ENCODE measurements around the gene ABTB2.
"Not testable (repeated sequence)": the region's sequence is repeated elsewhere in the genome, so short reads cannot be mapped to it uniquely, and the experiment has no call there.

Gene ABTB2

GRCh38 chr11:34260072-34260575 is 97.7 kb downstream of the ABTB2 start:
- no peak for FAIRE-seq

DNA sequence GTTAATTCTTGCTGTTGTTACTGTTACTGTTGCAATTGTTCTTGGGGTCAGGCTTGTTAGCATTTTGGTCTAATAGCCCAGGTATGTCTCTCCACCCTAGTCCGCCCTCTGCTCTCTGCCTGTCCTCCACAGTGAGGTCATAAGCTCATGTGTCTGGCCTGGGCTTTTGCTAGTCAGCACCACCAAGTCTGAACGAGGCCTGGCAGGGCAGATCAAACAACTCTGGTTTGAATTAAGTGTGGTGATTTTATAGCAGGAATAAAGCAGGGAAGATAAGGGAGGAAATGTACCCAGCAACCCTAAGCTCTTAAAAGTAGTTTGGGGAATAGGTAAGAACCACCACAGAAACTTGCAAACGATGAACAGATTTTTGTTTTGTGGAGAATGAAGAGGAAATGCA is 98.7 kb downstream of the ABTB2 start:
- FAIRE-seq = no peak

DNA sequence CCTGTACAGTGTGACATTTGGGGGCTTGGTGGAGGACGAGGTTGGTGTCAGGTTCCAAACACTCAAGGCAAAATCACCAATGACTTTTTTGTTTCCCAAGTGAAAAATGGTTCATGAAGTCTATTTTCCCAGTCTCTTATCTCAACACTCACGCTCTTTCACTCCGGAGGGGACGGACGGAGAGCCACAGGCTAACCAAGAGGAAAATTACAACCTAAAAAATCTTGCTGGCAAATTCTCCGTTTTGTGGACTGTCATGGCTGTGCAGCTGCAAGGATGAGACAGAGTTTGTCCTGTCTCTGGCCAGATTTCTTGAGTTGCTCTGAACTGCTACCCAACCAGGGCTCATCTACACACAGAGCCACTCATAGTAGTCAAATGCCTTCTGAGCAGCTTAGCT is 101.2 kb downstream of the ABTB2 start:
- FAIRE-seq = no peak

GRCh38 chr11:34256150-34256549 is 101.7 kb downstream of the ABTB2 start:
- FAIRE-seq = no peak

- no peak for FAIRE-seq
Measured at GRCh38 chr11:34255101-34255500, 102.7 kb downstream of the ABTB2 start.

DNA sequence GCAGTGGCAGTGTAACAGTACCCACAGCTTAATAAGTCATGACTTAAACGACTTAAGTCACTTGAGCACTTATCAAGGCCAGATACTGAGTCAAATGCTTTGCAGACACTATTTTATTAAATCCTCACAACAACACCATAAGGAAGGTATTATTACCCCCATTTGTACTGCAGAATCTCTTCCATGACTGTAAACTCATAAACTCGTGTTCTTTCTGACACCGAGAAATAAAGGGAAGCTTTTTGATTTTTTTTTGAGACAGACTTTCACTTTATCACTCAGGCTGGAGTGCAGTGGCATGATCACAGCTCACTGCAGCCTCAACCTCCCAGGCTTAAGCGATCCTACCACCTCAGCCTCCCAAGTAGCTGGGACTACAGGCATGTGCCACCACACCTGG is 103.8 kb downstream of the ABTB2 start:
- no peak for FAIRE-seq

DNA sequence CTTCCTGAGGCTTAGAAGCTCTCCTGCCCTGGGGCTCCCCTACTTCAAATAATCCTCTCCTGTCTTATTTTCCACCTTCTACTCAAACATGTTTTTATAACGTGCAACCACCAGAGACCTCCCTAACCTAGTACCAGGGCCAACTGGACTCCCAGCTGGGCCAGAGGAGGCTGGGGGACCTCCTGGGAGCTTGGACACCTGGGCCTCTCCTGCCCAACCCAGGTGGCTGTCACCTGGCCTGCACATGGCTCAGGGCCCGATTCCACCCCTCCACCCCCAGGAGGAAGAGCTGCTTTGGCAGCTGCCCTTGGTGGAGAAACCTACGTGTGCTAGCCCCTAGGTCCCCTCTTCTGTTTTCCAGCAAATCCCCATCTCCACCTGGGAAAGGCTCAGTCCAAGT is 105.2 kb downstream of the ABTB2 start:
- no peak for FAIRE-seq

DNA sequence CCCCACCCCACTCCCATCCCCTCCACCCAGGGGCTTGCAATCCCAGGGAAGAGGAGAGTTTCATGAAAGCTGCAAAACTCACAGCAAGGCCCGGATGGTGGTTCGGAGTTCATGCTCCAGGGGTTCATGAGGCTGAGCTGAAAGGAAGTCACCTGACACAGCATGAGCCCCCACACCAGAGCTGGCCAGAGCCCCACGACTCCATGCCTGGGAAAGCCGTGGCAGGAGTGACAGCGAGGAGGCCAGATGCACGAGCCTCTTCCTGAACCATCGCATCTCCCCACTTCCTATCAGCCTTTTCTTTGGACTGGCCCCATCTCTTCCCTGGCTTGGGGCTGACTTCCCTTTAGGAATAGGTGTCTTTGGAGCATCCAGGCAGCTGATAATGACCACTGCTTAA is 105.8 kb downstream of the ABTB2 start:
- no peak for FAIRE-seq

DNA sequence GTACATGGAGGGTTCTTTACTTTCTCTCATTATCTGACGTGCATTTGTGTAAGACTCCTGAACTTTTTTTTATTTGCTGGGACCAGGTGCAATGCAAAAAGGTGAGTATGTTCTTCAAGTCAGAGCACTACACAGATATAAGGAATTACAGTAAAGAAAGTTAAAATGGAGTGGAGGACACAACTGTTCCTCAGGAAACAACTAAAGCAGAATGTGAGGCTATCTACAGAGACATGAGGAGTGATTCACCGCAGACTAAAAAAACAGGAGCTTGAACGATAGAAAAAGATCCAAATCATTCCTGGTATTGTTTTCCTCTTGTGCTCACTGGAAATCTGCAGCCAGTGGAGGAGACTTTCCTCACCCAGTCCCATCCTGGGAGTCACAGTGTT is 106.2 kb downstream of the ABTB2 start:
- no peak for FAIRE-seq

DNA sequence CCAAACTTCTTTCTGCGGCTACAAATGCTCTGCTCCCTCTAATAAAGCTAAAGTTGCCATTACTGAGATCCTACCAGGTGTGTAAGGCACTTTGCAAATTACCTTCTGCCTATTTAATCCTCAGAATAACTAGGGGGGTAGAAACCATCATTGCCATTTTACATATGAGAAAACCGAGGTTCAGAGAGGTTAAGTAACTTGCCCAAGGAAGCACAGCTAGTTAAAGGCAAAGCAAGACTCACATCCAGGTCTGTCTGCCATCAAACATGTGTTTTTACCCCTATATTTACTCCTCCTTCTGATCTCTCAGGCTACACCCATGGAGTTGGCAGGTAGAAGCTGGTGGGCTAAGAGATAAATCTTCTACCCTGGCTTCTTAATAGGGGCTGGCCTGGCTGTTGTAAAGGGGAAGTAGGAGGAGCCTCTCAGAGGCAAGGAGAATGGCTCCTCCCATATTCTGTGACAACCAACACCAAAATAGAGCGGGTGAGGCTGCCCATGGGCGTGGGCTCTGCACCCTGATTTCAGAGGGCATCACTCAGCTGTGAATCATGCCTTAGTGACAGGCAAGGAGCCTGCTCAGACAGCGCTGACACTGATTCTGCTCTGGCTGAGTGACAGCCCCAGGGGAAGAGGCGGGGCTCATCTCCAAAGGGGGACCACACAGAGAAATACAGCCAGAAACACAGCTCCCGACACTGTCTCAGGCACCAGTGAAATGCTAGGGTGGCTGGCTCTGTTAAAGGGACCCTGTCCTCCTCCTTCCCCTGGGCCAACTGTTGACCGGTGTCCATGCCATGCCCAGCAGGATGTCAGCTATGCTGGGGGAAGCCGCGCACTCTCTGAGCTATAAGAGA is 106.8 kb downstream of the ABTB2 start:
- no peak for FAIRE-seq

GRCh38 chr11:34250211-34250610 is 107.6 kb downstream of the ABTB2 start:
- no peak for FAIRE-seq

DNA sequence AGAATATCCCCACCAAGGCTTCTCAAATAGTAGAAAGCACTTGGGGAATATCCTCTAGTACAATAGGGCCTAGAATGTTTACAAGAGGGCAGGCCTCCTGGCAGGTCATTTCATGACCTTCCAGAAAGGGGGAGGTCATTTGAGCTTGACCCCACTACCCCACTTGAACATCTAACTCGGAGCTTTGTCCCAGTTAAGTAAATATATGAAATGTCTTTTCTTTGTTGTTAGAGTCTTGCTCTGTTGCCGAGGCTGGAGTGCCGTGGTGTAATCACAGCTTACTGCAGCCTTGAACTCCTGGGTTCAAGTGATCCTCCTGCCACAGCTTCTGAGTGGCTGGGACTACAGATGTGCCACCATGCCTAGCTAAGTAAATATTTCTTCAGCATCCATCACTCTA is 108.4 kb downstream of the ABTB2 start:
- no peak for FAIRE-seq

- FAIRE-seq = not testable (repeated sequence)
Measured at GRCh38 chr11:34246511-34246910, 111.3 kb downstream of the ABTB2 start.

DNA sequence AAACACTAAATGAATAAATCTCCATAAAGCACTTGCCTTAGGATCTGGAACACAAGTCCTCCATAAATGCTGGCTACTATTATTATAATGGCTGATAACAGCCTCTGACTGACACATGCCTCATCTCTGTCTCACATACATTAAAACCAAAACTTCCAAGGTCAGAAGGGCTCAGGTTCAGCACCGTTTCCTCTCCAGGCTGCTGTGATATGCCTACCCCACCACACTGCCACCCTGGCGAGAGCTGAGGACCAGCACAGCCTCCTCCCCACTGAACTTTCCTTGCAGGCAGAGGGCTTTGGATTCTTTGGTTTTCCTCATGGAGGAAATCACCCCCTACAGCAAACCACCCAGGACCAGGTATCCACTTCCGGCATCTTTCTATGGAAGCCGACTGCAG is 112.8 kb downstream of the ABTB2 start:
- FAIRE-seq = no peak

- no peak for FAIRE-seq
Measured at GRCh38 chr11:34243600-34244464, 114.0 kb downstream of the ABTB2 start.

- FAIRE-seq = no peak
Measured at GRCh38 chr11:34242037-34242625, 115.7 kb downstream of the ABTB2 start.

DNA sequence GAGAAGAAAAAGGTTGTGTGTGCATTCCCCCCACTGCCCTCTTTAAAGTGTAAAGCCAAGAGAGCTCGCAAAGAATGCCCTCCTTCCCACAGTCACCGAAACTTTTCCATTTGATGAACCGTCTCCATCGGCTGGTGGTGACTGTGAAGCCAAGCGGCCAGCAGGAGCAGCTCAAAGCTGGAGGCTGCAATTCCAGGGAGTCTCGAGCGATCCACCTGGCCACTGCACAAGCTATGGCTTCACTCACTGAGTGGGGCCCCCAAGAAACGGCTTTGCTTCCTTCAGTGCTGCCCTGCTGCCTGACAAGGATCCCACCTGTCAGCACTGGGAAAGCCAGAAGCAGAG is 117.7 kb downstream of the ABTB2 start:
- FAIRE-seq = no peak

DNA sequence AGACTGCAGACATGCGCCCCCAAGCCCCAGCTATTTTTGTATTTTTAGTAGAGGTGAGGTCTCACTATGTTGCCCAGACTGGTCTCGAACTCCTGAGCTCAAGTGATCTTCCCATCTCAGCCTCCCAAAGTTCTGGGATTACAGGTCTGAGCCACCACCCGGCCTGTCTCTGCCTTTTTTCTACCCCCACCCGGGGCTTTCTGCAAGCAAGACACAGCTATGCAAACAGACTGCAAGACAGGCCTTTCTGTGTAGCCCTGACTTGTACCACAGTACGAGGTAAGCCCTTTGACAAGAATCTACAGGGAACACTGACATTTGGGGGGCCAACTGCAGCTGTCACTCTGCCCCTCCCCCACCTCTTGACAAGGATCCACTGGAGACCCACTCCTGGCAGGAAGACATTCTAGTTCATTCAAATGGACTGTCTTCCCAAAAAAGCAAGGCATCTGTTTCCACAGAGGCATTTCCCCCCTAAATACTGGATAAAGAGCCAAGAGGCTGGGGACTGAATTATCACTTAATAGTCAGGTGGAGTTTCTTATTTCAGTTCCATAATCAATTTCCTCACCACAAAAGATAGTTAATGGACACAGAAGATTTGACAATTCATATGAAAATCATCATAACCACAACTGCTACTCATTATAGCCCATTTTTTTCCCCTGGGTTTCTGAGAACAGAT is 118.2 kb downstream of the ABTB2 start:
- FAIRE-seq = no peak

DNA sequence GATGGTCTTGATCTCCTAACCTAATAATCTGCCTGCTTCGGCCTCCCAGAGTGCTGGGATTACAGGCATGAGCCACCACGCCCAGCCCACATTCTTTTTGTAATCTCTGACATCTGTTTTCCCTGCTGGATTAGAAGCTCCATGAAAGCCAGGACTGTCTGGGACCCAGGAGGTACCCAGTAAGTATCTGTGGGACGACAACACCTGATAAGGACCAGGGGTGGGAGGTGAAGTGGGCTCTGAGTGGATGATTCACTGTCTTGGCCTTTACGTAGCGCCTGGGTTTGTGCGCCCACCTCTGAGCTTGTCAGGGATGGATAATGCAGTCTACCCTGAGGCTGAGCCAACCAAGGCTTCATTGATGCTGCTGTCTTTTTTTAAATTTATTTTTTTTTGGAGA is 118.8 kb downstream of the ABTB2 start:
- no peak for FAIRE-seq

DNA sequence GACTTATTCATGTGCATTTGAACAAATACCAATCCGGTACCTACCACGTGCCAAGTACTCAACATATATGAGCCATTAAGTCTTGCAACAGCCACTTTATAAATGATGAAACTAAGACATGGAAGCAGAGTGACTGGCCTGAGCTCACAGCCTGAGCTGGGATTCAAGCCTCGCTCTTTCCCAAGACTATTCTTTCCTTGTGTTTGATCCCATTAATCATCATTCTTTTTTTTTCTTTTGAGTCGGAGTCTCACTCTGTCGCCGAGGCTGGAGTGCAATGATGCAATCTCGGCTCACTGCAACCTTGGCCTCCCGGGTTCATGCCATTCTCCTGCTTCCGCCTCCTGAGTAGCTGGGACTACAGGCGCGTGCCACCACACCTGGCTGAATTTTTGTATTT is 119.3 kb downstream of the ABTB2 start:
- no peak for FAIRE-seq

- FAIRE-seq = no peak
Measured at GRCh38 chr11:34236572-34236971, 121.2 kb downstream of the ABTB2 start.

- no peak for FAIRE-seq
Measured at GRCh38 chr11:34235591-34236071, 122.2 kb downstream of the ABTB2 start.

GRCh38 chr11:34235189-34235588 is 122.6 kb downstream of the ABTB2 start:
- FAIRE-seq = no peak
